Ishikawa (cell line): ENCODE data around the gene ZNF428.

ENCODE experiments used
- CEBPB ChIP-seq: IDR thresholded peaks from 2 replicates; pipeline ENCODE4 v1.6.1; 2012
- EP300 ChIP-seq: IDR thresholded peaks from 2 replicates; pipeline ENCODE4 v1.6.1; 2012; ENCODE audit warnings: borderline replicate concordance
- FOXM1 ChIP-seq: IDR thresholded peaks from 2 replicates; pipeline ENCODE4 v1.6.1; 2012; ENCODE audit warnings: low read depth, borderline replicate concordance
- RAD21 ChIP-seq: IDR thresholded peaks from 2 replicates; pipeline ENCODE4 v1.6.1; 2012; ENCODE audit warnings: low read depth
- TAF1 ChIP-seq: IDR thresholded peaks from 2 replicates; pipeline ENCODE4 v1.6.1; 2012; ENCODE audit warnings: low read depth, mild to moderate bottlenecking
- YY1 ChIP-seq: IDR thresholded peaks from 2 replicates; pipeline ENCODE4 v1.6.1; 2012; ENCODE audit warnings: low read depth
- ZBTB7A ChIP-seq: IDR thresholded peaks from 2 replicates; pipeline ENCODE4 v1.6.1; 2012; ENCODE audit warnings: low read depth
- TF ChIP-seq, protein P1 (sequence below): IDR thresholded peaks from 2 replicates; pipeline ENCODE4 v1.6.1; 2012; ENCODE audit warnings: low read depth, mild to moderate bottlenecking
- TF ChIP-seq, protein P2 (sequence below): IDR thresholded peaks from 2 replicates; pipeline ENCODE4 v1.6.1; 2012

DNA sequence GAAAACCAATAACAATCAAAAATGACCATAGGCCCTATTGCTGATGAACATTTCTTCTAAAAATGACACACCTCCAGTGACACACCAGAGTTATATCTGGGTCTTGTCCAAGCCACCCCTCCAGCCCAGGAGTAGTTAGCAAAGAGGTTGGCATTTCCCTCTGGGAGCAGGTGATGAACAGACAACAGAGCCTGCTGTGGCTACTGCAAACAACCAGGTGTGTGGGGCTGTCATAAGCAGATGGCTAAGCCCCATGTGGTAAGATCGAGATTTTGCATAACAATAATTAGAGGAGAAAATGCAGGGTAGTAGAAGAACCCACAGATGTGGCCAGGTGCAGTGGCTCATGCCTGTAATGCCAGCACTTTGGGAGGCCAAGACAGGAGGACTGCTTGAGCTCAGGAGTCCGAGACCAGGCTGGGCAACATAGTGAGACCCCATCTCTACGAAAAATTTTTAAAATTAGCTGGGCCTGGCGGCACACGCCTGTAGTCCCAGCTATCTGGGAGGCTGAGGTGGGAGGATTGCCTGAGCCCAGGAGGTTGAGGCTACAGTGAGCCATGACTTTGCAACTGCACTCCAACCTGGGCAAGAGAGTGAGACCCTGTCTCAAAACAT, 49.1 kb downstream of the ZNF428 start:
- no peak for TF ChIP-seq CEBPB
- no peak for TF ChIP-seq TAF1
- TF ChIP-seq YY1, result no peak
- no peak for TF ChIP-seq FOXM1
- TF ChIP-seq, protein P1, sequence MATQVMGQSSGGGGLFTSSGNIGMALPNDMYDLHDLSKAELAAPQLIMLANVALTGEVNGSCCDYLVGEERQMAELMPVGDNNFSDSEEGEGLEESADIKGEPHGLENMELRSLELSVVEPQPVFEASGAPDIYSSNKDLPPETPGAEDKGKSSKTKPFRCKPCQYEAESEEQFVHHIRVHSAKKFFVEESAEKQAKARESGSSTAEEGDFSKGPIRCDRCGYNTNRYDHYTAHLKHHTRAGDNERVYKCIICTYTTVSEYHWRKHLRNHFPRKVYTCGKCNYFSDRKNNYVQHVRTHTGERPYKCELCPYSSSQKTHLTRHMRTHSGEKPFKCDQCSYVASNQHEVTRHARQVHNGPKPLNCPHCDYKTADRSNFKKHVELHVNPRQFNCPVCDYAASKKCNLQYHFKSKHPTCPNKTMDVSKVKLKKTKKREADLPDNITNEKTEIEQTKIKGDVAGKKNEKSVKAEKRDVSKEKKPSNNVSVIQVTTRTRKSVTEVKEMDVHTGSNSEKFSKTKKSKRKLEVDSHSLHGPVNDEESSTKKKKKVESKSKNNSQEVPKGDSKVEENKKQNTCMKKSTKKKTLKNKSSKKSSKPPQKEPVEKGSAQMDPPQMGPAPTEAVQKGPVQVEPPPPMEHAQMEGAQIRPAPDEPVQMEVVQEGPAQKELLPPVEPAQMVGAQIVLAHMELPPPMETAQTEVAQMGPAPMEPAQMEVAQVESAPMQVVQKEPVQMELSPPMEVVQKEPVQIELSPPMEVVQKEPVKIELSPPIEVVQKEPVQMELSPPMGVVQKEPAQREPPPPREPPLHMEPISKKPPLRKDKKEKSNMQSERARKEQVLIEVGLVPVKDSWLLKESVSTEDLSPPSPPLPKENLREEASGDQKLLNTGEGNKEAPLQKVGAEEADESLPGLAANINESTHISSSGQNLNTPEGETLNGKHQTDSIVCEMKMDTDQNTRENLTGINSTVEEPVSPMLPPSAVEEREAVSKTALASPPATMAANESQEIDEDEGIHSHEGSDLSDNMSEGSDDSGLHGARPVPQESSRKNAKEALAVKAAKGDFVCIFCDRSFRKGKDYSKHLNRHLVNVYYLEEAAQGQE, result no peak
- no peak for TF ChIP-seq EP300
- TF ChIP-seq RAD21, result no peak
- no peak for TF ChIP-seq ZBTB7A
- TF ChIP-seq, protein P2, sequence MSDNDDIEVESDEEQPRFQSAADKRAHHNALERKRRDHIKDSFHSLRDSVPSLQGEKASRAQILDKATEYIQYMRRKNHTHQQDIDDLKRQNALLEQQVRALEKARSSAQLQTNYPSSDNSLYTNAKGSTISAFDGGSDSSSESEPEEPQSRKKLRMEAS, result no peak
